ENCODE measurements around the gene CRYBB1. TPM values are rescaled to one million over a fixed set of nuclear protein-coding genes. Genes with fewer than 3 reads are reported as not detected.

CRYBB1 gene
- total RNA-seq (2014; rRNA removed; shearing (Covaris generic); ENCODE audit: low replicate concordance) = not detected in 2 replicates

DNA sequence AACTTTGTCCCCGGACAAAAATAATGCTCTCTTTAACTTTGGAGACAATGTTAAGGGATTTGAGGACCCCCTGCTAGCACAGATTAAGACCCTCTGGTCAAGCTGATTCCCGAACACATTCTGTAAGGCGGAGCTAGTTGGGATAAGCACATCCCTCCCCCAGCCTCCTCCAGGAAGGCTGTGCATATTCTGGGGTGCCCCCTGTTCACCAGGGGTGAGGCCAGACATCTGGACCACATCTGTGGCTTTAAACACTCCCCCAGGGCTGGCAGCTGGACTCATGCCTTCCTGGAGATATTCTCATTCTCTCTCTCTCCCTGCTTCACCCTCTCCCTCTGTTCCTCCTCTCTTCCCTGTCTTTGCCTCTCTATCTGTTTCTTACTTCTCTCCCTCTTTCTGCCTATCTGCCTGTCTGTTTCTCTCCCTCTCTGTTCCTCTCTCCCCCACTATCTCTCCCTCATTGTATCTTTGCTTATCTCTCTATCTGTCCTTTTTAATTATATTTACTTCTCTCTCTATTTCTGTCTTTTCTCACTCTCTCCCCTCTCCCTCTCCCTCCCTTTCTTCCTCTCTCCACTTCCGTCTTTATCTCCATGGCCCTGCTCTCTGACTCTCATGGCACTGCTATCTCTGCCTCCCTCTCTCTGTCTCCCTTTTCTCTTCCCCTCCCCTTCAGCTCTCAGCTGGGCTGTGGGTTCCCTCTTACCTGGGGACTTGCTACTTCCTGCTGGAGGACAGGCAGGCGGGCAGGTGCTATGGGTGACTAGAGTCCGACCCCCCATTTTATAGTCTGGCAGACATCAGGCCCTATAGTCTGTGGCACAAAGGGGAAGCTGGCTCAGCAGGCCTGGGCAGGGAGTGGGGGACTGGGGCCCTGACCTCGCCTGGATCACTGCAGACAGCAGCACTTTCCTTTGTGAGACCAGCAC, at the start of gene CRYBB1:
TSS of gene CRYBB1 (minus strand) at position 757 of the 929 bp plus-strand sequence. CDS start 1,708 bp downstream, outside the sequence.
- in situ Hi-C loops (cut with HindIII; ENCODE audit: low pct_unique_long_range_greater_than_20kb, low sequenced_read_pairs) = no loop called here

GRCh38 chr22:26667140-26667539, 49.3 kb upstream of the CRYBB1 start:
- in situ Hi-C loops (cut with HindIII; ENCODE audit: low pct_unique_long_range_greater_than_20kb, low sequenced_read_pairs) = no loop called here

More for the DNA sequence above, at the start of gene CRYBB1:
- no peak for DNase-seq (ENCODE audit: low read depth)

GRCh38 chr22:26665813-26666231, 48.0 kb upstream of the CRYBB1 start:
- in situ Hi-C loops (cut with HindIII; ENCODE audit: low pct_unique_long_range_greater_than_20kb, low sequenced_read_pairs) = no loop called here
- no peak for DNase-seq (ENCODE audit: low read depth)

More at GRCh38 chr22:26667140-26667539, 49.3 kb upstream of the CRYBB1 start:
- DNase-seq (ENCODE audit: low read depth) = no peak

- in situ Hi-C loops (cut with HindIII; ENCODE audit: low pct_unique_long_range_greater_than_20kb, low sequenced_read_pairs) = no loop called here
Observed at GRCh38 chr22:26663374-26663923, 45.6 kb upstream of the CRYBB1 start.

GRCh38 chr22:26662160-26662559, 44.3 kb upstream of the CRYBB1 start:
- in situ Hi-C loops (cut with HindIII; ENCODE audit: low pct_unique_long_range_greater_than_20kb, low sequenced_read_pairs) = no loop called here
- no peak for DNase-seq (ENCODE audit: low read depth)

More at GRCh38 chr22:26663374-26663923, 45.6 kb upstream of the CRYBB1 start:
- DNase-seq (ENCODE audit: low read depth) = no peak

GRCh38 chr22:26660961-26661578, 43.2 kb upstream of the CRYBB1 start:
- DNase-seq (ENCODE audit: low read depth) = no peak

GRCh38 chr22:26660356-26660755, 42.5 kb upstream of the CRYBB1 start:
- no peak for DNase-seq (ENCODE audit: low read depth)
- in situ Hi-C loops (cut with HindIII; ENCODE audit: low pct_unique_long_range_greater_than_20kb, low sequenced_read_pairs) = no loop called here

More at GRCh38 chr22:26660961-26661578, 43.2 kb upstream of the CRYBB1 start:
- in situ Hi-C loops (cut with HindIII; ENCODE audit: low pct_unique_long_range_greater_than_20kb, low sequenced_read_pairs) = no loop called here

GRCh38 chr22:26658671-26659478, 41.0 kb upstream of the CRYBB1 start:
- peak; percentile 88 for DNase-seq (ENCODE audit: low read depth)
- in situ Hi-C loops (cut with HindIII; ENCODE audit: low pct_unique_long_range_greater_than_20kb, low sequenced_read_pairs) = no loop called here

- no peak for DNase-seq (ENCODE audit: low read depth)
- in situ Hi-C loops (cut with HindIII; ENCODE audit: low pct_unique_long_range_greater_than_20kb, low sequenced_read_pairs) = no loop called here
Observed at GRCh38 chr22:26658161-26658560, 40.3 kb upstream of the CRYBB1 start.

DNA sequence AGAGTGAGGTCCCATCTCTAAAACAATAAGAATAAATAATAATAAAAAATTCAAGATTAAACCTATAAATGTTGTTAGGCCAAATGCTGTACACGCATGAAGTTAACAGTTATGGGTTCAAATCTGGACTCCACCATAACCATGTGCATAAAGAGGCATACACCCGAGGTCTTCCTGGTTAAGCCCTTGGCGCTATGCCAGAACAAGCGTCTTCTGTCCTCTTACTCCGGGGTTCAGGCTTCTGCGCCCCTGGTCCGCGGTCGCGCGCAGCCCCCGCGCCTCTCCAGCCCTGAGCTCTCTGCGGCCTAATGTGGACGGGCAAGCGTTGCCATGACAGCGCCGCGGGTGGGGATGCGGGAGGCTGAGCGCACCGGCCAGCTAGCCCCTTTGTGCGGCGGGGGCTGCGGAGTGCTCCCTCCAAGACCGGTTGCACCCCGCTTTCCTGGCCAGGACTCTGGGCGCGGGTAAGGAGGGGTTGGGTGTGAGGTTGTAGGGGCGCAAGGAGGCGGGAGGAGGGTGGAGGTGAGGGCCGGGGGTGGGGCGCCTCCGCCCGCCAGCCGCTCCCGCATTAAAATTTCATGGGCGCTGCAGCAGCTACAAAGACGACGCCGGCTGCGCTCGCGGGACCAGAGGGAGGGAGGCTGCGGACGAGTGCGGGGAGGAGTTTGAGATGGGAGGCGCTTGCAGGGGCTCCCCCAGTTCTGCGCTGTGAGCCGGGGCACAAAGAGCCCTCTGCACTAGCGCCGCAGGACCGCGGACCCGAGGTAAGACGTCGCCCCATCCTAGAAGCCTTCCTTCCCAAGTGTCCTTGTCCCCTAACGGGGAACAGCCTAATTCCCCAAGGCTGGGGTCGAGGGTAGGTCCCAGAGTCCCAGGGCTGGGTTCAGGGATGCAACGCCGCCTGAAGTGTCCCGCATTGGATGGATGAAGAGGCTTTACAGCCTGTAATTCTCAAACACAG, 39.3 kb upstream of the CRYBB1 start, which contains the start of gene MIAT:
TSS of gene MIAT (plus strand) at position 698 of the 961 bp plus-strand sequence.
- in situ Hi-C loops (cut with HindIII; ENCODE audit: low pct_unique_long_range_greater_than_20kb, low sequenced_read_pairs) = no loop called here
- no peak for DNase-seq (ENCODE audit: low read depth)

- DNase-seq (ENCODE audit: low read depth) = no peak
- in situ Hi-C loops (cut with HindIII; ENCODE audit: low pct_unique_long_range_greater_than_20kb, low sequenced_read_pairs) = no loop called here
Observed at GRCh38 chr22:26651815-26652214, 34.0 kb upstream of the CRYBB1 start.

GRCh38 chr22:26650722-26651421, 33.0 kb upstream of the CRYBB1 start:
- in situ Hi-C loops (cut with HindIII; ENCODE audit: low pct_unique_long_range_greater_than_20kb, low sequenced_read_pairs) = no loop called here
- DNase-seq (ENCODE audit: low read depth) = no peak

DNA sequence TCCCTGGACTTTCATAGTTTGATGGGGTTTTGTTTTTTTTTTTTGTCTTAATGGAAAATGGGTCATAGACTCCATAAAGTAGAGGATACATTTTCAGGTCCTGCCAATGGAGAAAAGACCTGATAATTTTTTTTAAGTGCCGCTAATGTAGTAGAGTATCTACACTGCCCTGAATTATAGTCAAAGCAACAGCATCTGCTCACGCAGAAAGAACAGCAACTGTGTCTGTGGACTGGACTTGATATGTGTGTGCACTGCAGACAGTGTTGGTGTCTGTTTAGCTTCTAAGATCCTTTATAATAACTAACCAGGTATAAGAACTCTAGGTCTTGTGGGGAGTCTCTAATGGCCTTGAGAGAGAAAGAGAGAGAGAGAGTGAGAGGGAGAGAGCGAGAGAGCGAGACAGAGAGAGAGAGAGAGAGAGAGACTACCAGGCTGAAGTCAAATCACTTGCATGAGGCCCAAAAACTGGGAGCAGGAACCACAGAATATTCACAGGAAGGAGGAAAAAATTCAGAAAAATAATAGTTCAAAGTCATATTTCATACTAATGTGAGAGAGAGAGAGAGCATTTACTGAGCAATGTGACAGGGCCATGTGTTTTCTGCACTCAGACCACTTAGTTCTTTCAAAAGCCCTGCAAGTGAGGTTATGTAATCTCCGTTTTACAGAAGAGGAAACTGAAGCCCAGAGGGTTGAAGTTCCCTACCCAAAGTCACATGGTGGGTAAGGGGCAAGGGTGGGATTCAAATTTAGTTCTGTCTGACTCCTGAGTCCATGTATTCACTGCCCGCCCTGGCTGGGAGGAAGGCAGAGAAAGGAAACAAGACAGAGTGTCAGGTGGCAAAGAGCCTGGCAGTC, 30.9 kb upstream of the CRYBB1 start:
- in situ Hi-C loops (cut with HindIII; ENCODE audit: low pct_unique_long_range_greater_than_20kb, low sequenced_read_pairs) = no loop called here
- no peak for DNase-seq (ENCODE audit: low read depth)

GRCh38 chr22:26648011-26648497, 30.2 kb upstream of the CRYBB1 start:
- no peak for DNase-seq (ENCODE audit: low read depth)
- in situ Hi-C loops (cut with HindIII; ENCODE audit: low pct_unique_long_range_greater_than_20kb, low sequenced_read_pairs) = no loop called here

- in situ Hi-C loops (cut with HindIII; ENCODE audit: low pct_unique_long_range_greater_than_20kb, low sequenced_read_pairs) = no loop called here
- no peak for DNase-seq (ENCODE audit: low read depth)
Observed at GRCh38 chr22:26646158-26646557, 28.3 kb upstream of the CRYBB1 start.

Data from Caki2 (cell line).